Hepatocyte (in vitro differentiated cells): ENCODE data around the gene OCA2. TPM values are rescaled to one million over a fixed set of nuclear protein-coding genes. Genes with fewer than 3 reads are reported as not detected.

Experiments used
- DNase-seq: peaks from one replicate; pipeline ENCODE4 v3.0.0-alpha.2; 2016; ENCODE audit warnings: low spot score
- H2AFZ ChIP-seq: fragments of 200-600 bp; sonication (generic); 2 replicates; pipeline ENCODE4 v1.6.0; 2016; ENCODE audit warnings: antibody characterized with exemption, mild to moderate bottlenecking
- H3K27ac ChIP-seq: fragments of 200-600 bp; sonication (generic); 2 replicates; pipeline ENCODE4 v1.5.1; 2016; ENCODE audit warnings: mild to moderate bottlenecking
- H3K27me3 ChIP-seq: fragments of 200-600 bp; sonication (generic); 2 replicates; pipeline ENCODE4 v1.6.1; 2016
- H3K36me3 ChIP-seq: fragments of 200-600 bp; sonication (generic); replicated peaks from 2 replicates; pipeline ENCODE4 v1.5.1; 2016; ENCODE audit warnings: low read depth; ENCODE audit not compliant: insufficient read depth
- H3K4me1 ChIP-seq: fragments of 200-600 bp; sonication (generic); 2 replicates; pipeline ENCODE4 v1.5.1; 2016; ENCODE audit warnings: mild to moderate bottlenecking, moderate library complexity; ENCODE audit not compliant: insufficient read depth
- H3K4me2 ChIP-seq: fragments of 200-600 bp; sonication (generic); 2 replicates; pipeline ENCODE4 v1.6.0; 2016
- H3K4me3 ChIP-seq: fragments of 200-600 bp; sonication (generic); 2 replicates; pipeline ENCODE4 v1.5.1; 2016; ENCODE audit warnings: mild to moderate bottlenecking
- H3K79me2 ChIP-seq: fragments of 200-600 bp; sonication (generic); 2 replicates; pipeline ENCODE4 v1.6.0; 2017; ENCODE audit warnings: mild to moderate bottlenecking
- H3K9me2 ChIP-seq: fragments of 200-600 bp; sonication (generic); replicated peaks from 2 replicates; pipeline ENCODE4 v1.6.0; 2017; ENCODE audit warnings: mild to moderate bottlenecking; ENCODE audit not compliant: insufficient read depth
- H3K9me3 ChIP-seq: fragments of 200-600 bp; sonication (generic); 2 replicates; pipeline ENCODE4 v1.5.1; 2016; ENCODE audit warnings: low read depth, mild to moderate bottlenecking
- H4K20me1 ChIP-seq: fragments of 200-600 bp; sonication (generic); 2 replicates; pipeline ENCODE4 v1.6.0; 2016; ENCODE audit warnings: mild to moderate bottlenecking; ENCODE audit not compliant: insufficient read depth, poor library complexity, severe bottlenecking
- EZH2 ChIP-seq: fragments of 200-600 bp; sonication (generic); IDR thresholded peaks from 2 replicates; pipeline ENCODE4 v1.6.1; 2016; ENCODE audit warnings: antibody characterized with exemption, mild to moderate bottlenecking, borderline replicate concordance
- EZH2phosphoT487 ChIP-seq: fragments of 200-600 bp; sonication (generic); IDR thresholded peaks from one replicate; pipeline ENCODE4 v1.6.1; 2018; ENCODE audit warnings: antibody characterized with exemption, mild to moderate bottlenecking, low read depth, moderate library complexity; ENCODE audit not compliant: unreplicated experiment, severe bottlenecking
- WGBS: methylation state at CpG from one replicate; pipeline ENCODE4 v1.1.6; 2016; ENCODE audit warnings: low lambda C conversion rate; ENCODE audit errors: missing lambda C conversion rate; 5-methylcytosine and 5-hydroxymethylcytosine counted together
- polyA plus RNA-seq: library from polyadenylated mRNA; unstranded; fragments of >200 nt; fragmentation: Nextera tagmentation; extraction: Ambion mirVana; gene quantifications from 2 replicates; pipeline ENCODE4 v1.2.1, GENCODE V29; 2016
- total RNA-seq: library from RNA; depleted of rRNA; stranded (reverse); fragments of >200 nt; gene quantifications from 2 replicates; pipeline ENCODE4 v1.2.3, GENCODE V29; 2014
- TF ChIP-seq, protein P1 (sequence below): fragments of 200-600 bp; sonication (generic); IDR thresholded peaks from 2 replicates; pipeline ENCODE4 v1.5.1; 2016; ENCODE audit warnings: antibody characterized with exemption, mild to moderate bottlenecking; ENCODE audit not compliant: poor library complexity

The OCA2 gene
- total and polyA plus RNA-seq, 2 experiments from 2014 or later = 25.1 to 27.7 TPM

DNA sequence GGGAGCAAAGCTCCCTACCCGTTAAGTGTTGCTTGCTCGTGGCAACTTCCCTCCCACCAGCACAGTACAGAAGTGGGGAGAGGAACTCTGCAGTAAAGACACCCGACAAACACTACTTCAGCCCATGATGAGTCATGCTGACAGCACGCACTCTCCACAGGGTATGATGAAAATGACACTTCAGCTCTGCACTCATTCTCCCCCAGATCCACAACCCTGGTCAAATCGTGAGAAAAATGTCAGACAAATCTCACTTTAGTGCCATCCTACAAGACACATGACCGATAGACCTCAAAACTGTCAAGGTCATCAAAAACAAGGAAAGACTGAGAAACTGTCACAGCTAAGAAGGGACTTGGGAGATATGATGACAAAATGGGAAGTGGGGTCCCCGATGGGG lies 278.9 kb downstream of the OCA2 start:
- Histone ChIP-seq H3K4me2 (no peak overlapping the region), H3K4me1 (no peaks in the 10 kb centered on the region)

DNA sequence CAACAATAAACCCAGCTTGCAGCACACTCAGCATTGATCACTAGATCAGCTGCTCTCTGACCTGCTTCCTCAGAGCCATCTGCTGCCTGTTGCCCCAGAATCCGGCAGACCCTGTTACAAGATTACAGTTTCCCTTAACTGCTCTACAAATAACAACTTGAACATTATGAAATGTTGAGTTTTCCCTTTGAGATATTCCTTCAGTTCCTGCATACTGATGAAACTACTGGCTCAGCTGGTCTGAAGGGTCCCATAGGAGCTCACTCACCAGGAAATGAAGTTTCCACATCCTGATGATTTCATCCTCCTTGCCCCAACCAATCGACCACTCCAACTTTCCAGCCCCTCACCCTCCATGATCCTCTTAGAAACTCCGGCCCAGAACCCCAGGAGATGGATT lies 281.9 kb downstream of the OCA2 start:
- Histone ChIP-seq H3K79me2 (no peaks in the 10 kb centered on the region), H3K9me3 (no peaks in the 10 kb centered on the region), H2AFZ (no peak overlapping the region), H3K27ac (no peak overlapping the region), H3K4me2 (no peak overlapping the region), H4K20me1 (no peaks in the 10 kb centered on the region), H3K4me3 (no peak overlapping the region), H3K9me2 (no peaks in the 10 kb centered on the region), H3K27me3 (no peaks in the 10 kb centered on the region), H3K4me1 (no peaks in the 10 kb centered on the region), H3K36me3 (no peaks in the 10 kb centered on the region)
- TF ChIP-seq EZH2phosphoT487 (no peak), EZH2 (no peak)
- TF ChIP-seq, protein P1, sequence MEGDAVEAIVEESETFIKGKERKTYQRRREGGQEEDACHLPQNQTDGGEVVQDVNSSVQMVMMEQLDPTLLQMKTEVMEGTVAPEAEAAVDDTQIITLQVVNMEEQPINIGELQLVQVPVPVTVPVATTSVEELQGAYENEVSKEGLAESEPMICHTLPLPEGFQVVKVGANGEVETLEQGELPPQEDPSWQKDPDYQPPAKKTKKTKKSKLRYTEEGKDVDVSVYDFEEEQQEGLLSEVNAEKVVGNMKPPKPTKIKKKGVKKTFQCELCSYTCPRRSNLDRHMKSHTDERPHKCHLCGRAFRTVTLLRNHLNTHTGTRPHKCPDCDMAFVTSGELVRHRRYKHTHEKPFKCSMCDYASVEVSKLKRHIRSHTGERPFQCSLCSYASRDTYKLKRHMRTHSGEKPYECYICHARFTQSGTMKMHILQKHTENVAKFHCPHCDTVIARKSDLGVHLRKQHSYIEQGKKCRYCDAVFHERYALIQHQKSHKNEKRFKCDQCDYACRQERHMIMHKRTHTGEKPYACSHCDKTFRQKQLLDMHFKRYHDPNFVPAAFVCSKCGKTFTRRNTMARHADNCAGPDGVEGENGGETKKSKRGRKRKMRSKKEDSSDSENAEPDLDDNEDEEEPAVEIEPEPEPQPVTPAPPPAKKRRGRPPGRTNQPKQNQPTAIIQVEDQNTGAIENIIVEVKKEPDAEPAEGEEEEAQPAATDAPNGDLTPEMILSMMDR = no peak
- DNase-seq = no peak
- 83% methylated on average over 3 of the region's 3 CpGs for WGBS

More for the DNA sequence above, 278.9 kb downstream of the OCA2 start:
- no peaks in the 10 kb centered on the region for H4K20me1 ChIP-seq
- DNase-seq = no peak
- WGBS = 69% methylated on average over 7 of the region's 7 CpGs
- H3K9me3 ChIP-seq = no peaks in the 10 kb centered on the region
- no peak overlapping the region for H2AFZ ChIP-seq
- no peak overlapping the region for H3K27ac ChIP-seq
- no peaks in the 10 kb centered on the region for H3K27me3 ChIP-seq
- no peak overlapping the region for H3K4me3 ChIP-seq
- no peaks in the 10 kb centered on the region for H3K9me2 ChIP-seq
- no peak for TF ChIP-seq EZH2phosphoT487
- TF ChIP-seq, protein P1 = no peak
- TF ChIP-seq EZH2 = no peak
- H3K79me2 ChIP-seq = no peaks in the 10 kb centered on the region
- H3K36me3 ChIP-seq = no peaks in the 10 kb centered on the region

DNA sequence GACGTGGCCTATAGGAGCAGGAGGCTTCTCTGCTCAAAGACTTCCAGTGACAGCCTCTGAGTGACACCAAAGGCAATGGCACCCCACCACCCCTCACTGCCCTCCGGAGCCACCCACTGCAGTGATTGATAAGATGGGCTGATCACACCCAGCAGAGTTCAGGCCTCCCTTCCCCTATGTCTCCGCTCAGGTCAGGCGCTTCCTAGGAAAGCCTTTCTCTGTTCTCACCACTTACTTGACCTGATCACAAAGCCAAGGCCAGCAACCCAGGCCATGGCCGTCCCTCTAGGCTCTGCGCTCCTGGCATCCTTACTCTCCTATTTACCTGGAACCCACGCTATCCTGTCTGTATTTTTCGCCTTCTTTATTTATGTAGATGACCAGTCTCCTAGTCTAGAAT lies 282.3 kb downstream of the OCA2 start:
- WGBS = 92% methylated on average over 8 of the region's 8 CpGs
- no peaks in the 10 kb centered on the region for H3K9me3 ChIP-seq
- no peaks in the 10 kb centered on the region for H3K27me3 ChIP-seq
- no peak for DNase-seq
- no peak overlapping the region for H3K27ac ChIP-seq
- H4K20me1 ChIP-seq = no peaks in the 10 kb centered on the region
- no peaks in the 10 kb centered on the region for H3K9me2 ChIP-seq
- no peak overlapping the region for H2AFZ ChIP-seq
- H3K79me2 ChIP-seq = no peaks in the 10 kb centered on the region
- TF ChIP-seq, protein P1 = no peak
- TF ChIP-seq EZH2phosphoT487 = no peak
- TF ChIP-seq EZH2 = no peak
- H3K4me1 ChIP-seq = no peaks in the 10 kb centered on the region
- H3K4me2 ChIP-seq = no peak overlapping the region
- no peaks in the 10 kb centered on the region for H3K36me3 ChIP-seq
- H3K4me3 ChIP-seq = no peak overlapping the region

DNA sequence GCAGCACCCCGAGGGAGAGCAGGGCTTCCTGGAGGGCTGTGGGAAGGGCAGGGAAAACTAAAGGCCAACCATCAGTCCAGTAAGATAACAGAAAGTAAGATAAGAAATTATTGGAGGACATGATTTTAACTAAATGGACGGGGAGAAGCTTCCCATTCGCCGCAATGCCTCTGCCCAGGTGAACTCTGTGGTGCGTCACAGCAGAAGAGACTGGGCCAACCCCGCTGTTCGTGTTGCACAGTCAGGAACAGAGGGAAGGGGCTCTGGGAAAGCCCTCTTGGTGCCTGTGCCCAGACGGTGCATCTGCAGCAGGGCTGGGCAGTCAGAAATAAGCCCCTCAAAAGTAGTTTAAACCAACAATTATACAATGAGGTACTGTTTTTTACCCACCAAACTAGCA lies 284.1 kb downstream of the OCA2 start:
- no peaks in the 10 kb centered on the region for H3K79me2 ChIP-seq
- WGBS = 80% methylated on average over 8 of the region's 8 CpGs
- no peak overlapping the region for H3K4me3 ChIP-seq
- no peak for TF ChIP-seq EZH2phosphoT487
- TF ChIP-seq, protein P1 = no peak
- no peak for TF ChIP-seq EZH2
- H3K27ac ChIP-seq = no peak overlapping the region
- no peaks in the 10 kb centered on the region for H3K4me1 ChIP-seq
- no peak for DNase-seq
- H4K20me1 ChIP-seq = no peaks in the 10 kb centered on the region
- H3K4me2 ChIP-seq = no peak overlapping the region
- no peaks in the 10 kb centered on the region for H3K9me2 ChIP-seq
- H3K36me3 ChIP-seq = no peaks in the 10 kb centered on the region
- H3K9me3 ChIP-seq = no peaks in the 10 kb centered on the region
- H2AFZ ChIP-seq = no peak overlapping the region
- H3K27me3 ChIP-seq = no peaks in the 10 kb centered on the region
